ENCODE data around the gene HFE. TPM values are rescaled to one million over a fixed set of nuclear protein-coding genes. Genes with fewer than 3 reads are reported as not detected.
A peak's percentile ranks its signal among the peaks of the same experiment; 100 is the strongest.
"Not testable (repeated sequence)": the region's sequence is repeated elsewhere in the genome, so short reads cannot be mapped to it uniquely, and the experiment has no call there.

The HFE gene
- total RNA-seq, 6 experiments from 2014 or later = 8.9 to 20.7 (median 15.8) TPM

- ATAC-seq (no peak), DNase-seq (no peak)
- H3K9me3 ChIP-seq = no peaks in the 10 kb centered on the region
- intact Hi-C loops (cut with DNase I) = no loop called here
- H3K27ac ChIP-seq = no peak overlapping the region
- TF ChIP-seq CTCF (IDR thresholded peaks at IDR 0.05) (no peak), POLR2A (IDR thresholded peaks at IDR 0.05) (no peak)
- 59% methylated on average over 2 of the region's 2 CpGs for WGBS (ENCODE audit: insufficient coverage, low coverage, low lambda C conversion rate, missing lambda C conversion rate)
- no peaks in the 10 kb centered on the region for H3K36me3 ChIP-seq
- peaks cover 0 to 15% (median 0%) of the 10 kb centered on the region in 4 donors for H3K4me1 ChIP-seq
- no peaks in the 10 kb centered on the region for H3K27me3 ChIP-seq
- no peak overlapping the region for H3K4me3 ChIP-seq
Measured at GRCh38 chr6:26068036-26068435, 19.2 kb upstream of the HFE start.

GRCh38 chr6:26071135-26071534 lies 16.1 kb upstream of the HFE start:
- DNase-seq (peak; percentile 63 to 78 (median 70)), ATAC-seq (peak; percentile 82 to 88 (median 86))
- Histone ChIP-seq H3K4me1 (peaks cover 0 to 14% (median 0%) of the 10 kb centered on the region in 4 donors), H3K27ac (peak overlapping the region in 1 of 3 donors; percentile 33), H3K36me3 (no peaks in the 10 kb centered on the region), H3K4me3 (peak overlapping the region in 1 of 3 donors; percentile 13), H3K9me3 (no peaks in the 10 kb centered on the region), H3K27me3 (no peaks in the 10 kb centered on the region)
- 4% methylated on average over 4 of the region's 7 CpGs for WGBS (ENCODE audit: insufficient coverage, low coverage, low lambda C conversion rate, missing lambda C conversion rate)
- TF ChIP-seq POLR2A (IDR thresholded peaks at IDR 0.05) (no peak), CTCF (IDR thresholded peaks at IDR 0.05) (no peak)
- intact Hi-C loops (cut with DNase I) = no loop called here

- WGBS (ENCODE audit: insufficient coverage, low coverage, low lambda C conversion rate, missing lambda C conversion rate) = 68% methylated on average over 11 of the region's 20 CpGs
Measured at GRCh38 chr6:26075063-26075717, 12.0 kb upstream of the HFE start.

GRCh38 chr6:26078066-26078465 lies 9.2 kb upstream of the HFE start:
- H3K9me3 ChIP-seq; DNase-seq; ATAC-seq; H3K4me3 ChIP-seq; H3K4me1 ChIP-seq; H3K27me3 ChIP-seq; H3K36me3 ChIP-seq; H3K27ac ChIP-seq; intact Hi-C loops (cut with DNase I): not testable (repeated sequence)
- 60% methylated on average over 3 of the region's 3 CpGs for WGBS (ENCODE audit: insufficient coverage, low coverage, low lambda C conversion rate, missing lambda C conversion rate)

More at GRCh38 chr6:26075063-26075717, 12.0 kb upstream of the HFE start:
- no peak overlapping the region for H3K27ac ChIP-seq
- no peaks in the 10 kb centered on the region for H3K9me3 ChIP-seq
- H3K4me1 ChIP-seq = peaks cover 0 to 8% (median 0%) of the 10 kb centered on the region in 4 donors
- DNase-seq = no peak
- TF ChIP-seq POLR2A (IDR thresholded peaks at IDR 0.05) = no peak
- TF ChIP-seq CTCF (IDR thresholded peaks at IDR 0.05) = no peak
- H3K36me3 ChIP-seq = no peaks in the 10 kb centered on the region
- no peak for ATAC-seq
- H3K27me3 ChIP-seq = no peaks in the 10 kb centered on the region
- intact Hi-C loops (cut with DNase I) = no loop called here
- no peak overlapping the region for H3K4me3 ChIP-seq

GRCh38 chr6:26081096-26081495 lies 6.1 kb upstream of the HFE start:
- H3K4me3 ChIP-seq; H3K27ac ChIP-seq; H3K4me1 ChIP-seq; H3K36me3 ChIP-seq; H3K27me3 ChIP-seq; ATAC-seq; intact Hi-C loops (cut with DNase I); DNase-seq; H3K9me3 ChIP-seq: not testable (repeated sequence)
- WGBS (ENCODE audit: insufficient coverage, low coverage, low lambda C conversion rate, missing lambda C conversion rate) = 82% methylated on average over 3 of the region's 3 CpGs

Measured in right lobe of liver (tissue), 6 donors.